IMR-90 (cell line): ENCODE results near the gene ZNF862. TPM values are rescaled to one million over a fixed set of nuclear protein-coding genes. Genes with fewer than 3 reads are reported as not detected.

Source experiments
- ATAC-seq: fragments of 200-7000 bp; cut with Tn5 transposase; 2 replicates; pipeline ENCODE4 v1.9.1; 2020; ENCODE audit warnings: low read depth, mild to moderate bottlenecking, moderate library complexity
- BruUV-seq: library from RNA; stranded (reverse); fragments of 400-500 nt; replicated peaks from 2 replicates; lab custom pipeline; 2021; lab: Mats Ljungman, UMichigan
- CTCF ChIA-PET: fragments of 300-600 bp; formaldehyde crosslinking; extraction: SDS; loops from one replicate; lab custom pipeline; 2021; ENCODE audit warnings: antibody characterized with exemption; lab: Yijun Ruan, JAX
- POLR2A ChIA-PET: fragments of 300-600 bp; sonication (Branson Sonifier 250); formaldehyde crosslinking; loops from one replicate; lab custom pipeline; 2022; ENCODE audit warnings: antibody characterized with exemption; ENCODE audit not compliant: unreplicated experiment; lab: Charles Lee
- DNase-seq: peaks from one replicate; pipeline ENCODE4 v3.0.0; 2013
- H2AFZ ChIP-seq: replicated peaks from 2 replicates; pipeline ENCODE3; 2013; ENCODE audit warnings: low read length, mild to moderate bottlenecking; ENCODE audit not compliant: poor library complexity
- H2AK5ac ChIP-seq: 2 replicates; pipeline ENCODE4 v1.6.1; 2013; ENCODE audit warnings: low read depth, low read length, inconsistent platforms
- H2AK9ac ChIP-seq: replicated peaks from 2 replicates; pipeline ENCODE3; 2013; ENCODE audit warnings: mild to moderate bottlenecking, low read depth, low read length, moderate library complexity; ENCODE audit not compliant: poor library complexity
- H2BK120ac ChIP-seq: 2 replicates; pipeline ENCODE4 v1.6.1; 2013; ENCODE audit warnings: low read depth, low read length, inconsistent platforms
- H2BK15ac ChIP-seq: 3 replicates; pipeline ENCODE4 v1.6.1; 2013; ENCODE audit warnings: low read depth, low read length, inconsistent platforms
- H2BK20ac ChIP-seq: 2 replicates; pipeline ENCODE4 v1.6.1; 2013; ENCODE audit warnings: low read depth, mild to moderate bottlenecking, inconsistent platforms, low read length, moderate library complexity
- H2BK5ac ChIP-seq: 2 replicates; pipeline ENCODE4 v1.6.1; 2013; ENCODE audit warnings: mild to moderate bottlenecking, low read depth, low read length, inconsistent platforms; ENCODE audit not compliant: poor library complexity, severe bottlenecking
- H3K14ac ChIP-seq: replicated peaks from 2 replicates; pipeline ENCODE4 v1.6.1; 2013; ENCODE audit warnings: low read depth, low read length, inconsistent platforms
- H3K18ac ChIP-seq: 2 replicates; pipeline ENCODE4 v1.6.1; 2013; ENCODE audit warnings: low read depth, low read length, control low read depth
- H3K23ac ChIP-seq: 2 replicates; pipeline ENCODE4 v1.6.1; 2013; ENCODE audit warnings: low read depth, low read length, inconsistent platforms
- H3K27ac ChIP-seq: 2 replicates; pipeline ENCODE4 v1.5.1; 2013; ENCODE audit warnings: mild to moderate bottlenecking, control low read depth, low read length; ENCODE audit not compliant: insufficient read depth
- H3K27me3 ChIP-seq: 2 replicates; pipeline ENCODE4 v1.6.1; 2013; ENCODE audit warnings: low read length; ENCODE audit not compliant: control insufficient read depth, insufficient read depth
- H3K36me3 ChIP-seq: 2 replicates; pipeline ENCODE4 v1.6.1; 2013; ENCODE audit warnings: low read length, mixed read lengths; ENCODE audit not compliant: control insufficient read depth, insufficient read depth
- H3K4ac ChIP-seq: 2 replicates; pipeline ENCODE4 v1.6.1; 2013; ENCODE audit warnings: low read depth, low read length, inconsistent platforms
- H3K4me1 ChIP-seq: 2 replicates; pipeline ENCODE4 v1.6.1; 2013; ENCODE audit warnings: low read length, mixed read lengths; ENCODE audit not compliant: control insufficient read depth, insufficient read depth
- H3K4me2 ChIP-seq: 2 replicates; pipeline ENCODE4 v1.6.1; 2013; ENCODE audit warnings: low read depth, mild to moderate bottlenecking, control low read depth, low read length, moderate library complexity
- H3K4me3 ChIP-seq: 2 replicates; pipeline ENCODE4 v1.5.1; 2013; ENCODE audit warnings: low read depth, mild to moderate bottlenecking, control low read depth, low read length, moderate library complexity; ENCODE audit not compliant: insufficient read depth
- H3K56ac ChIP-seq: 2 replicates; pipeline ENCODE4 v1.6.1; 2013; ENCODE audit warnings: low read length, inconsistent platforms; ENCODE audit not compliant: insufficient read depth; ENCODE audit errors: extremely low read depth
- H3K79me1 ChIP-seq, 2 experiments: 2 replicates each; pipeline ENCODE4 v1.6.1; 2013; ENCODE audit warnings: low read length in 2 of 2, inconsistent platforms in 1 of 2, low read depth in 1 of 2
- H3K9ac ChIP-seq: 2 replicates; pipeline ENCODE4 v1.6.1; 2013; ENCODE audit warnings: low read depth, low read length, control low read depth
- H3K9me1 ChIP-seq: 2 replicates; pipeline ENCODE4 v1.6.1; 2013; ENCODE audit warnings: low read length, inconsistent platforms; ENCODE audit not compliant: insufficient read depth
- H3K9me3 ChIP-seq: 2 replicates; pipeline ENCODE4 v1.6.1; 2013; ENCODE audit warnings: low read length; ENCODE audit not compliant: control insufficient read depth, insufficient read depth
- H4K20me1 ChIP-seq: 2 replicates; pipeline ENCODE4 v1.6.1; 2013; ENCODE audit warnings: low read length, inconsistent platforms; ENCODE audit not compliant: insufficient read depth
- H4K5ac ChIP-seq: 2 replicates; pipeline ENCODE4 v1.6.1; 2013; ENCODE audit warnings: mild to moderate bottlenecking, low read depth, low read length, control low read depth
- H4K8ac ChIP-seq, 2 experiments: 2 replicates each; pipeline ENCODE4 v1.6.1; 2013; ENCODE audit warnings: low read depth in 2 of 2, low read length in 2 of 2, control low read depth in 1 of 2, inconsistent platforms in 1 of 2
- H4K91ac ChIP-seq: 2 replicates; pipeline ENCODE4 v1.6.1; 2013; ENCODE audit warnings: low read depth, low read length, inconsistent platforms; ENCODE audit not compliant: insufficient read depth
- BHLHE40 ChIP-seq: fragments of 150-350 bp; IDR thresholded peaks from 2 replicates; pipeline ENCODE4 v1.6.1; 2016; ENCODE audit warnings: mild to moderate bottlenecking, low read depth, low read length
- CEBPB ChIP-seq: IDR thresholded peaks from 2 replicates; pipeline ENCODE4 v1.6.1; 2012; ENCODE audit warnings: low read depth, low read length, improper control_type of control experiment
- CHD1 ChIP-seq: IDR thresholded peaks from 2 replicates; pipeline ENCODE4 v1.6.1; 2012; ENCODE audit warnings: low read depth, low read length, improper control_type of control experiment
- FOS ChIP-seq: fragments of 150-350 bp; IDR thresholded peaks from 2 replicates; pipeline ENCODE4 v1.6.1; 2016; ENCODE audit warnings: low read depth, low read length
- MAFK ChIP-seq: IDR thresholded peaks from 2 replicates; pipeline ENCODE4 v1.6.1; 2012; ENCODE audit warnings: low read depth, low read length, improper control_type of control experiment
- MAZ ChIP-seq: IDR thresholded peaks from 2 replicates; pipeline ENCODE4 v1.6.1; 2012; ENCODE audit warnings: low read depth, mild to moderate bottlenecking, low read length, improper control_type of control experiment, moderate library complexity, borderline replicate concordance
- MXI1 ChIP-seq: IDR thresholded peaks from 2 replicates; pipeline ENCODE4 v1.6.1; 2012; ENCODE audit warnings: low read depth, mild to moderate bottlenecking, low read length, moderate library complexity, borderline replicate concordance
- NFE2L2 ChIP-seq: fragments of 150-350 bp; IDR thresholded peaks from 2 replicates; pipeline ENCODE4 v1.6.1; 2016; ENCODE audit warnings: low read depth, mild to moderate bottlenecking, low read length
- POLR2A ChIP-seq: IDR thresholded peaks from 2 replicates; pipeline ENCODE4 v1.6.1; 2012; ENCODE audit warnings: mild to moderate bottlenecking, low read depth, low read length
- RAD21 ChIP-seq: IDR thresholded peaks from 2 replicates; pipeline ENCODE4 v1.6.1; 2012; ENCODE audit warnings: low read length, improper control_type of control experiment
- RCOR1 ChIP-seq: IDR thresholded peaks from 2 replicates; pipeline ENCODE4 v1.6.1; 2012; ENCODE audit warnings: mild to moderate bottlenecking, low read length, improper control_type of control experiment; ENCODE audit not compliant: insufficient replicate concordance
- RFX5 ChIP-seq: IDR thresholded peaks from 2 replicates; pipeline ENCODE4 v1.8.0; 2012; ENCODE audit warnings: low read depth, mild to moderate bottlenecking, low read length, moderate library complexity
- SMC3 ChIP-seq: fragments of 150-350 bp; IDR thresholded peaks from 2 replicates; pipeline ENCODE4 v1.6.1; 2016; ENCODE audit warnings: low read depth, mild to moderate bottlenecking, antibody characterized with exemption, low read length, moderate library complexity
- WGBS, 2 experiments: methylation state at CpG; one replicate each; pipeline versions ENCODE4 v1.1.5 to v1.1.7; 2013; ENCODE audit warnings: missing lambda C conversion rate in 2 of 2; ENCODE audit not compliant: insufficient read length in 1 of 2; ENCODE audit errors: extremely low coverage in 2 of 2; 5-methylcytosine and 5-hydroxymethylcytosine counted together
- dilution Hi-C: fragments of 300-500 bp; cut with HindIII; formaldehyde crosslinking; loops from one replicate; pipeline ENCODE4 v1.14.3; 2018; ENCODE audit warnings: low sequenced_read_pairs; ENCODE audit not compliant: unreplicated experiment
- in situ Hi-C: fragments of 300-500 bp; cut with MboI; formaldehyde crosslinking; loops from 3 replicates; pipeline ENCODE4 v1.14.3; 2019; ENCODE audit warnings: low sequenced_read_pairs, inconsistent platforms, mixed read lengths
- intact Hi-C: fragments of 100-400 bp; cut with micrococcal nuclease; formaldehyde crosslinking; loops from 2 replicates; pipeline ENCODE4 v1.10.0; 2022
- polyA plus RNA-seq, 3 experiments: library from polyadenylated mRNA; depleted of rRNA; stranded (reverse); fragments of >200 nt; gene quantifications; 2 replicates each; pipeline ENCODE4 v1.2.3, GENCODE V29; 2012; ENCODE audit warnings: low replicate concordance in 1 of 3
- total RNA-seq: library from RNA; depleted of rRNA; stranded (reverse); fragments of >200 nt; gene quantifications from 2 replicates; pipeline ENCODE4 v1.2.3, GENCODE V29; 2012
- TF ChIP-seq, protein P1 (sequence below): conservative IDR thresholded peaks from 2 replicates; pipeline ENCODE4 v1.5.1; 2012; ENCODE audit warnings: mild to moderate bottlenecking, low read depth, low read length, improper control_type of control experiment
- TF ChIP-seq, protein P2 (sequence below): fragments of 150-350 bp; IDR thresholded peaks from 2 replicates; pipeline ENCODE4 v1.6.1; 2017; ENCODE audit warnings: mild to moderate bottlenecking, antibody characterized with exemption, low read length, low read depth
- TF ChIP-seq, protein P3 (sequence below): fragments of 150-350 bp; IDR thresholded peaks from 2 replicates; pipeline ENCODE4 v1.6.1; 2016; ENCODE audit warnings: low read depth, mild to moderate bottlenecking, low read length, moderate library complexity, borderline replicate concordance

Gene ZNF862
- total and polyA plus RNA-seq, 2 of the 4 experiments (the other 2 are of a cell fraction), result 5.9 to 10.8 TPM

DNA sequence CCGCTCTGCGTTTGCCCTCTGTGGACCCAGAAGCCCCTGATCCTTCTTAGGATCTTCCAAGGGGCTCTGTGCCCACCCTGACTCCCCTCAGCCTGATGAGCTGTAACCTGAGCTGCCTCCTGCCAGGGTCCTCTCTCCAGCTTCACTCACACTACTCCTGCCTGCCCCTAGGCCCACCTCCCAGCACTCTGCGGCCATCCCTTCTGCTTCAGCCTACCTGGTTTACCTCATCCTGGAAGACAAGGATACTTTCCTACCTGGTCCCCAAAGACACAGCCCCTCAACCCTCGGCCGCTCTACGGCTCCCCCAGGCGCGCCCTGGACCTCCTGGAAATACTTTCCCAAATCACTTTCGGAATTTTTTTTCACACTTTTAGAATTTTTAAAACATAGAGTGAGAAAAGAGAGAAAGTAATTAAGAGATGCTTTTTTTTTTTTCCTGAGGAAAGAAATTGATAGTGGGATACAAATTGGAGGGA, 6.4 kb upstream of the ZNF862 start:
- Histone ChIP-seq H2BK120ac (no peak overlapping the region), H2AFZ (no peak overlapping the region), H3K23ac (no peak overlapping the region), H3K4ac (no peak overlapping the region), H2AK5ac (no peak overlapping the region), H3K9ac (no peak overlapping the region), H4K20me1 (no peaks in the 10 kb centered on the region), H3K79me1 (no peaks in the 10 kb centered on the region), H3K4me2 (no peak overlapping the region), H2AK9ac (no peak overlapping the region), H4K91ac (no peak overlapping the region), H2BK15ac (no peak overlapping the region), H2BK5ac (no peak overlapping the region), H3K14ac (no peak overlapping the region), H4K8ac (no peak overlapping the region), H3K36me3 (no peaks in the 10 kb centered on the region), H3K56ac (no peak overlapping the region), H3K27ac (no peak overlapping the region), H2BK20ac (no peak overlapping the region), H3K9me1 (no peaks in the 10 kb centered on the region), H4K5ac (no peak overlapping the region), H3K4me3 (no peak overlapping the region), H3K27me3 (peaks cover 23% of the 10 kb centered on the region; the same call in 1 of the 2 replicates), H3K9me3 (no peaks in the 10 kb centered on the region), H3K4me1 (no peaks in the 10 kb centered on the region), H3K18ac (no peak overlapping the region)
- dilution Hi-C loops, result no loop called here
- DNase-seq, result no peak
- intact Hi-C loops, result no loop called here
- ChIA-PET POLR2A (no interaction called here), CTCF (no interaction called here)
- in situ Hi-C loops, result no loop called here
- no TSS peak for BruUV-seq
- TF ChIP-seq MAFK, result no peak
- no peak for TF ChIP-seq BHLHE40
- TF ChIP-seq RFX5, result no peak
- TF ChIP-seq MXI1, result no peak
- TF ChIP-seq SMC3, result no peak
- TF ChIP-seq, protein P1, sequence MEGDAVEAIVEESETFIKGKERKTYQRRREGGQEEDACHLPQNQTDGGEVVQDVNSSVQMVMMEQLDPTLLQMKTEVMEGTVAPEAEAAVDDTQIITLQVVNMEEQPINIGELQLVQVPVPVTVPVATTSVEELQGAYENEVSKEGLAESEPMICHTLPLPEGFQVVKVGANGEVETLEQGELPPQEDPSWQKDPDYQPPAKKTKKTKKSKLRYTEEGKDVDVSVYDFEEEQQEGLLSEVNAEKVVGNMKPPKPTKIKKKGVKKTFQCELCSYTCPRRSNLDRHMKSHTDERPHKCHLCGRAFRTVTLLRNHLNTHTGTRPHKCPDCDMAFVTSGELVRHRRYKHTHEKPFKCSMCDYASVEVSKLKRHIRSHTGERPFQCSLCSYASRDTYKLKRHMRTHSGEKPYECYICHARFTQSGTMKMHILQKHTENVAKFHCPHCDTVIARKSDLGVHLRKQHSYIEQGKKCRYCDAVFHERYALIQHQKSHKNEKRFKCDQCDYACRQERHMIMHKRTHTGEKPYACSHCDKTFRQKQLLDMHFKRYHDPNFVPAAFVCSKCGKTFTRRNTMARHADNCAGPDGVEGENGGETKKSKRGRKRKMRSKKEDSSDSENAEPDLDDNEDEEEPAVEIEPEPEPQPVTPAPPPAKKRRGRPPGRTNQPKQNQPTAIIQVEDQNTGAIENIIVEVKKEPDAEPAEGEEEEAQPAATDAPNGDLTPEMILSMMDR, result no peak
- TF ChIP-seq RAD21, result no peak
- no peak for TF ChIP-seq NFE2L2
- no peak for TF ChIP-seq POLR2A
- no peak for TF ChIP-seq CEBPB
- no peak for TF ChIP-seq CHD1
- no peak for TF ChIP-seq RCOR1
- TF ChIP-seq, protein P2, sequence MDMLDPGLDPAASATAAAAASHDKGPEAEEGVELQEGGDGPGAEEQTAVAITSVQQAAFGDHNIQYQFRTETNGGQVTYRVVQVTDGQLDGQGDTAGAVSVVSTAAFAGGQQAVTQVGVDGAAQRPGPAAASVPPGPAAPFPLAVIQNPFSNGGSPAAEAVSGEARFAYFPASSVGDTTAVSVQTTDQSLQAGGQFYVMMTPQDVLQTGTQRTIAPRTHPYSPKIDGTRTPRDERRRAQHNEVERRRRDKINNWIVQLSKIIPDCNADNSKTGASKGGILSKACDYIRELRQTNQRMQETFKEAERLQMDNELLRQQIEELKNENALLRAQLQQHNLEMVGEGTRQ, result no peak
- no peak for TF ChIP-seq FOS
- no peak for TF ChIP-seq MAZ
- TF ChIP-seq, protein P3, sequence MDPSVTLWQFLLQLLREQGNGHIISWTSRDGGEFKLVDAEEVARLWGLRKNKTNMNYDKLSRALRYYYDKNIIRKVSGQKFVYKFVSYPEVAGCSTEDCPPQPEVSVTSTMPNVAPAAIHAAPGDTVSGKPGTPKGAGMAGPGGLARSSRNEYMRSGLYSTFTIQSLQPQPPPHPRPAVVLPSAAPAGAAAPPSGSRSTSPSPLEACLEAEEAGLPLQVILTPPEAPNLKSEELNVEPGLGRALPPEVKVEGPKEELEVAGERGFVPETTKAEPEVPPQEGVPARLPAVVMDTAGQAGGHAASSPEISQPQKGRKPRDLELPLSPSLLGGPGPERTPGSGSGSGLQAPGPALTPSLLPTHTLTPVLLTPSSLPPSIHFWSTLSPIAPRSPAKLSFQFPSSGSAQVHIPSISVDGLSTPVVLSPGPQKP, result no peak
- 12% methylated on average over 3 of the region's 9 CpGs; no CpG with 5 or more reads in 1 of the 2 experiments for WGBS, 2 experiments
- ATAC-seq, result no peak
